NCI-H187 (cell line): ENCODE data around the gene TPSAB1.
"Not testable (repeated sequence)": the region's sequence is repeated elsewhere in the genome, so short reads cannot be mapped to it uniquely, and the experiment has no call there.

ENCODE experiments used
- DNase-seq, 2 experiments: peaks; one replicate each; lab custom pipeline; 2025; lab: John Stamatoyannopoulos, UW

The TPSAB1 gene

DNA sequence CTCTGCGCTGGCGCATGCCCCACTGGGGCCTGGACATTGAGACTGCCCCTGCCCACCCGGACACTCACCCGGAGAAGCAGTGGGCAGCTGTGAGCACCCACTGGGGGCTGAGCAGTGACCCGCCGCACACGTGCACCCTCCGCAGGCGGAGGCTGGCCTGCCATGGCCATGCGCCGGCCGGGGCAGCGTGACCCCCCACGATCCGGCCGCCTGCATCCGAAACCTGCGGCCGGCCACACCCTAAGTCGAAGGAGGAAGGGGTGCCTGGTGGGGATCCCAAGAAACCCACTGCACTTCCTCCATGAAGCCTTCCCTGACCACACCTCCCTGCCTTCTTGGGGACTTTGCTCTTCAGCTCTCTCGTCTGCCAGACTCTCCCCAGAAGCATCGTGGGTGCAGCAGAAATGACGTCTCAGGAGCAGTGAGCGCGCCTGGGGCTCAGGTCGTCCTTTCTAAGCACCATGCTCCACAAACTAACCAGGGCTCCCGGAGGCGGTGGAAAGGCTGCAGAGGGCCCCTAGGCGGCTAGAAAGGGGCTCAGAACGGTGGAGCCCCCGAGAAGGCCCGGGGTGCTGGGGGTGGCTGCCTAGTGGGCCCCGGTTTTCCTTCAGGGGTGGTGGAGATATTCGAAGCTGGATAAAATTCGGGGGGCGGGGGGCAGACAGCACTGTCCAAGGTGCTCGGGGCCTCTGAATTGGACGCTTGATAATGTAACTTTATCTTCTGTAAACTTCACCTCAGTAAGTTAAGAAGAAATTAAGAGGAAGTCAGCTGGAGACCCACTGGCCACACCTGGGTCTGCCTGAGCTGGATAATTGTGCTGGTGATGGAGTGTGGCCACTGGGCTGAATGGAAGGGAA, 16.9 kb upstream of the TPSAB1 start:
- no peak for DNase-seq

DNA sequence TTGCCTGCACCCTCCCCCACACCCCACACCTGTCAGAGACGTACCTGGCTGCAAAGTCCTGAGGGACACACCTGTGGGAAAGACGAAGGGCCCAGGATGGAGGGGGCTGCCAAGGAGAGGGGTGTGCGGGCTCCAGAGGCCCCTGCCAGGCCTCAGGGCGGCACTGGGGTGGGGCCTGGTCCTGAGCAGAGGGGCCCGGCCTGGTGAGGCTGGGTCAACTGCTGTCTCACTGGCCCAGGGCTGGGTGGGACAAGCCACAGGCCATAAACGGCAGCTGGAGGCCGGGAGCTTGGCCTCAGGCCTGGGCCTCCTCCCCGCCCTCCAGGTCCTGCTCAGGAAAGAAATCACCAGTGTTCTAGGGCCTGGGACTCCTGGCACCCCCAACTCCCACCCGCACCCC, 15.9 kb upstream of the TPSAB1 start:
- no peak for DNase-seq

DNA sequence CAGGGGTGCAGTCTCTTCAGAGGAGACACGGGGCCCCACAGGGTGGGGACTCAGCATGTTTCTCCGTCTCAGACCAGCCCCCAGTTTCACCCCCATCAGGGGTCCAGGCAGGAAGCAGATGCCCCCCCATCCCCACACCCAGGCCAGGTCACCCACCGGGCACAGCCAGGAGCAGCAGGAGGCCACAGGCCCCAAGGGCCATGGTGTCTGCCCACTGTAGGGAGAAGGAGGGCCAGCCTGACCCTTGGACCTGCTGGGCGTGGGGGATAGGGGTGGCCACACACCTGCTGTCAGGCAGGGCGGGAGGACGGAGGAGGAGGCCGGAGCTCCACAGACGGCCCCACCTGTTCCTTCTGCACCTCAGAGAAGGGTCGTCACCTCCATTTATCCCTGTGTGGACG, 15.5 kb upstream of the TPSAB1 start, which contains the start of gene TPSG1:
Gene TPSG1, minus strand, starts transcription at position 218 of the 401 bp plus-strand sequence. Its CDS starts 16 bp downstream, at position 202.
- no peak for DNase-seq

DNA sequence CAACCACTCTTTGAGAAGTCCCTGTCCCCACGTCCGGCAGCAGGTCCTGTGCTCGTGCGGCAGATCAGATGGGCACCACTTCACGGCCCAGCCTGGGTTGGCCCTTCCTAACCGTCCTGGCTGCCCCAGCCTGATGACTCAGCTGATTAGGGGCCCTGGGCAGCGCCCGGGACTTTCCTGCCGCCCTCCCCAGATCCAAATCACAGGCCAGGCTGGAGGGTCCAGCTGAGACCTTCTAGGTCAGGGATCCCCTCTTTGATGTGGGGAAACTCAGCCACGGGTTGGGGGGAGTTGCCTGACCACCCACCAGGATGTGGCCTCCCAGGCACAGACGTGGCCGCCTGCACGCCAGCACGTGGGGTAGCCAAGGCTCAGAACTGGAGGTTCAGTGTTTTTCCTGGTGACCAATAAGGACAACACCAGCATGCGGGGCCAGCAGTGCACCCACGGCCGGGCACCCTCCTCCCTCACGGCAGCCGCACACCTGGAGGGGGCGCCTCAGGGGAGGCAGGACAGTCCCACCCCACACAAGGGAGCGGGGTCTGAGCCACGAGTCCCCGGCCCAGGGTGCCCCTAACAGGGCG, 14.7 kb upstream of the TPSAB1 start:
- not testable (repeated sequence) for DNase-seq

DNA sequence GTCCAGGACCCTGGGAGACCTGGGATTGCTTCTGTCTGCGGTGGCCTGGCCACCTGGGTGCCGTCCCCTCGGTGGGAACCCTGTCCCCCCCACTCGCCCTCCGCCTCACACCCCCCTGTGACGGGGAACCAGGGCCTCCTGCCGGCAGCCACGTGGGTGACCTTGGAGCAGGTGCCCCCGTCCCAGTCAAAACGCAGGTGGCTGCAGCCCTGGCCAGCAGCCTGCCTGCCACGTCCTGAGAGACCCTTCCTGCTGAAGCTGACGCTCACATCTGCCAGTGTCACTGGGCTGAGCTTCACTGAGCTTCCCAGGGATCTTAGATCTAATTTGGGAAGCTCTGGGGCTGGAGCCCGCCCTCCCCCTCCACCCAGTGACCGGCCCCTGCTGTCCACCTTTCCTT, 13.8 kb upstream of the TPSAB1 start:
- not testable (repeated sequence) for DNase-seq

DNA sequence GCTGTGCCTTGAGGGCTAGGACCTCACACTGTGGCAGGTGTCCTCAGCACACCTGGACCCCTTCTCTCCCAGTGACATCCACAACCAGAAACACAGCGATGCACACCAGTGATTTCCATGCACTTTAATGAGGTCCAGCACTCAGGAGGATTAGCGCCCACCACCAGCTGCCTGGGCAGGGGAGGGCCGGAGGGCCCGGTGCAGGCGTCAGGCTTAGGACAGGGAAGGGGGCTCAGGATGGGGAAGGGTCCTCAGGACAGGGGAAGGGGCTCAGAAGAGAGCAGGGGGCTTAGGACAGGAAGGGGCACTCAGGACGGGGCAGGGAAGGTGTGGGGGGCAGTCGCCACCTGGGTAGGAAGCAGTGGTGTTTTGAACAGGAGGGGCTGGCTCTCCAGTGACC, 12.3 kb upstream of the TPSAB1 start:
- DNase-seq = not testable (repeated sequence)

DNA sequence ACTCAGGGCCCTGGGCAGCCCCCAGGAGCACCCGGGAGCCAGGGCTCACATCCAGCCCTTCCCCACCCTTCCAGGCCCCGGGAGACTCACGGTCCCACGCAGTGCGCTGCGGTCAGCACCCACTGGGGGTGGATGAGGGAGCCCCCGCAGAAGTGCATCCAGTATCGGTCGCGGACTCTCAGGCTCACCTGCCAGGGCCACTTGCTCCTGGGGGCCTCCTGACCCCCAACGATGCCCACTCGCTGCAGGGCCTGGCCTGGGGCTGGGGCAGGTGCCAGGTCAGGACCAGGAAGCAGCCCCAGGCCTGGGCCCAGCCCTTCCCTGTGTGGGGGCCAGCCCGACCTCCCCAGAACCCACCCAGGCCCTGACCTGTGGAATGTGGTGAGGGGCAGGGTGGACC, 11.0 kb upstream of the TPSAB1 start:
- DNase-seq = not testable (repeated sequence)

DNA sequence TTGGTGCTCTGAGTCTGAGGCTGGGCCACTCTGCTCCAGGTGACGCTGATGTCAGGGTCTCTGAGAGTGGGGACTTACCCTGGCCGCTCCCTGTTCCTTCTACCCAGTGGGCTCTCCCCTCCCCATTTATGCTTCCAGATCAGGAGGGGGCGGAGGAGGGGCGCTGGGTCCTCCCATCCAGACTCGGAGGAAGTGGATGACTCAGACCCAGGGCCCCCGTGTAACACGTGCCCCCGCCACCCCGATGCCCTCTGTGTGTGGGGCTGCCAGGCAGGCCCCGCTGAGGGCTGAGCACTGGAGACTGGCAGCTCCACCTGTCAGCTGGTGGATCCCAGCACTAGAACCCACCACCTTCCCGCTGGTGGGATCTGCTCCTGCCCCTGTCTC, 10.4 kb upstream of the TPSAB1 start, which contains the start of gene TPSB2:
Gene TPSB2, minus strand, starts transcription at position 101 of the 387 bp plus-strand sequence. CDS start 233 bp downstream, outside the sequence.
- DNase-seq = not testable (repeated sequence)

DNA sequence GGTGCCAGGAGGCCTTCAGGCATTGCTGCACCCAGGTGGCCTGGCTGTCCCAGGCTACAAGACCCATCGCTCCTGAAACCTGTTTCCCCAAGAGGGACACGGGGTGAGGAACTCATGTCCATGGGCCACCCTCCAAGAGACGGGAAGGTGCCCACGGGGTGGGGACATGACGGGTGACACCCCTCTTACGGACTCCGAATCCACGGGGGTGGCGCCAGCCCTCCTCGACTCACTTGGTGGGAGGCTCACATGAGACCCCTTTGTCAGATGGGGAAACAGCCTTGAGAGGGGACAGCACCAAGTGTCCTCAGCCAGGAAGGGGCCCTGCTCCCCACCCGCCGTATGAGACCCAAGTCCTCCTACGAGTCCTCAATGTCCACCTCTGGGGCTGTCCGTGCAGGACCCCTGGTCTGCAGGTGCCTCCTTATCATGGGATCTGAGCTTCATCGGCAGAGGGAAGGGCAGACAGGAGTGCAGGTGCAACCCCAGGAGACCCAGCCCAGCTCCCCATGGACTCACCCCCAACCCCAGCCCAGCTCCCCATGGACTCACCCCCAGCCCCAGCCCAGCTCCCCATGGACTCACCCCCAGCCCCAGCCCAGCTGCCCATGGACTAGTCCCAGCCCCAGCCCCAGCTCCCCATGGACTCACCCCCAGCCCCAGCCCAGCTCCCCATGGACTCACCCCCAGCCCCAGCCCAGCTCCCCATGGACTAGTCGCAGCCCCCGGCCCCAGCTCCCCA, 9.9 kb upstream of the TPSAB1 start:
- not testable (repeated sequence) for DNase-seq

DNA sequence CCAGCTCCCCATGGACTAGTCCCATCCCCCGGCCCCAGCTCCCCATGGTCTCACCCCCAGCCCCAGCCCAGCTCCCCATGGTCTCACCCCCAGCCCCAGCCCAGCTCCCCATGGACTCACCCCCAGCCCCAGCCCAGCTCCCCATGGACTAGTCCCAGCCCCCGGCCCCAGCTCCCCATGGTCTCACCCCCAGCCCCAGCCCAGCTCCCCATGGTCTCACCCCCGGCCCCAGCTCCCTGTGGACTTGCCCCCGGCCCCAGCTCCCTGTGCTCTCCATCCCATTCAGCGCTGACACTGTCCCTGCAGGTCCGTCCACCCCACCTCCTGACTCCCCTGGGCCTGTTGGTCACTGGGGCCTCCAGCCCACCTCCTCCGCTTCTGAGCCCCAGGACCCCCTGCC, 9.2 kb upstream of the TPSAB1 start:
- not testable (repeated sequence) for DNase-seq

DNA sequence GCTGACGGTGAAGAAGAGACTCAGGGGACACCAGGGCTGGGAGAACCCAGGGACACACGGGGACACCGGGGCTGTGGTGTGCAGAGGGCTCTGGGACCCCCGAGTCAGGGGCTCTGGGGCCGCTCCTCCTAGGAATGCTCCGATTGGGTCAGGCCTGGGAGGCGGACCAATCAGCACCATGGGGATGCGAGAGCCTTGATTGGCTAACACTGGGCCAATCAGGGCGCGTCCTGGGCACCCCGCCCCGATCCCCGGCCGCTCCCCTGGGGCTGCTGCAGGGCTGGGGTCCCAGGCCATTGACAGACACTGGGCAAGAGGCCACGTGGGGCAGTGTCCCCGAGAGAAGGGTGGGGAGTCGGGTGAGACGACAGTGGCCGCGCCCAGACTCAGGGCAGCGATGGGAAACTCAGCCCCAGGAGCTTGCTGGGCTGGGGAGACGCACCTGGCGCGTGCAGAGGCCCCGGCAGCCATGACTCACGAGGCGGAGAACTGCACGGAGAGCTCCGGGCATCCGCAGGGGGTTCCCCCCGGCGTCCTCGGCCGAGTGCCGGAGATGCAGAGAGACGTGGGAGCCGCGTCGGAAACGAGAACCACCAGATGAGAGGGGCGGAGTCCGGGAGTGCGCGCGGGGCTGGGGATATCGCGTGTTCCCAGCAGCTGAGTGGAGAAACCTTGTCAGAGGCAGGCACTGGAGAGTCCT, 8.3 kb upstream of the TPSAB1 start:
- DNase-seq = not testable (repeated sequence)

DNA sequence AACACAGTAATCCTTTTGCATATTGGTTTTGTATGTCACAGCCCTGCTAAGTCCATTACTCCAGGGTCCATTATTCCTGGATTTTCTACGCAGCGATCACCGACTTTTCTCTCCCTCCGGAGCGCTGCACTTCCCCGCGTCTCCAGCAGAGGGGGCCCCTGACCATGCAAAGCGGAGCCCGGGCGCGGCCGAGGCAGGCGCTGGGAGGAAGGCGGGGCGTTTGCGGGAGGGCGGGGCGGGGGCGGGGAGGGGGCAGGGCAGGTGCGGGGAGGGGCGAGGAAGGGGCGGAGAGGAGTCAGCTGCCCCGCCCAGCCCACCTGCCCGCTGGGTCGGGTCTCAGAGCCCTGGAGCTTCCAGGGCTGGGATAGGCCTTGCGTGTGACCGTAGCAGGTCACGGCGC, 3.8 kb upstream of the TPSAB1 start:
- not testable (repeated sequence) for DNase-seq

DNA sequence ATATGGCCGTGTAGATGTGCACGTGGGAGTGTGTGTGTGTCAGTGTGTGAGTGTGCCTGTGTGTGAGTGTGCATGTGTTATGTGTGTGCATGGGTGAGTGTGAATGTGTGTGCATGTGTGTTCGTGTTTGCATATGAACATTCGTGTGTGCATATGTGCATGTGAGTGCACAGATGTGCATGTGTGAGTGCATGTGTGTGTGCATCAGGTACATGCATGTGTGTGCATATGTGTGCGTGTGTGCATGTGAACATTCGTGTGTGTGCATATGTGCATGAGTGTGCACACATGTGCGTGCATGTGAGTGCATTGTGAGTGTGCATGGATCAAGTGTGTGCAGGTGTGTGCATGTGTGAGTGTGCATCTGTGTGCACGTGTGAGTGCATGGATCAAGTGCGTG, 2.5 kb upstream of the TPSAB1 start:
- DNase-seq = no peak

DNA sequence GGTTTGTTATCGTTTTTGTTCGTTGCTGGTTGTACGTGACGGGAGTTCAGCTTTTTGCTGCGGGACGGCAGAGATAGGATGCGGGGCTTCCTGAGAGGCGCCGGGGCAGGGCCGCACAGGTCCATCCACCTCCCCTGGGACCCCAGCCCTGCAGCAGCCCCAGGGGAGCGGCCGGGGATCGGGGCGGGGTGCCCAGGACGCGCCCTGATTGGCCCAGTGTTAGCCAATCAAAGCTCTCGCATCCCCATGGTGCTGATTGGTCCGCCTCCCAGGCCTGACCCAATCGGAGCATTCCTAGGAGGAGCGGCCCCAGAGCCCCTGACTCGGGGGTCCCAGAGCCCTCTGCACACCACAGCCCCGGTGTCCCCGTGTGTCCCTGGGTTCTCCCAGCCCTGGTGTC, 1.6 kb upstream of the TPSAB1 start:
- DNase-seq = not testable (repeated sequence)

DNA sequence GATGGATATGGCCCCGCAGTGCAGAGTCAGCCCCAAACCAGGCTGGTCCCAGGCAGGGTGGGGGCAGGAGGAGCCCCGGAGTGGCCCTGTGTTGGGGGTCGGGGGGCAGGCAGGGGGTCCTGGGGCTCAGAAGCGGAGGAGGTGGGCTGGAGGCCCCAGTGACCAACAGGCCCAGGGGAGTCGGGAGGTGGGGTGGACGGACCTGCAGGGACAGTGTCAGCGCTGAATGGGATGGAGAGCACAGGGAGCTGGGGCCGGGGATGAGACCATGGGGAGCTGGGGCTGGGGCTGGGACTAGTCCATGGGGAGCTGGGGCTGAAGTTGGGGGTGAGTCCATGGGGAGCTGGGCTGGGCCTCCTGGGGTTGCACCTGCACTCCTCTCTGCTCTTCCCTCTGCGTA, 930 bp upstream of the TPSAB1 start:
- not testable (repeated sequence) for DNase-seq

DNA sequence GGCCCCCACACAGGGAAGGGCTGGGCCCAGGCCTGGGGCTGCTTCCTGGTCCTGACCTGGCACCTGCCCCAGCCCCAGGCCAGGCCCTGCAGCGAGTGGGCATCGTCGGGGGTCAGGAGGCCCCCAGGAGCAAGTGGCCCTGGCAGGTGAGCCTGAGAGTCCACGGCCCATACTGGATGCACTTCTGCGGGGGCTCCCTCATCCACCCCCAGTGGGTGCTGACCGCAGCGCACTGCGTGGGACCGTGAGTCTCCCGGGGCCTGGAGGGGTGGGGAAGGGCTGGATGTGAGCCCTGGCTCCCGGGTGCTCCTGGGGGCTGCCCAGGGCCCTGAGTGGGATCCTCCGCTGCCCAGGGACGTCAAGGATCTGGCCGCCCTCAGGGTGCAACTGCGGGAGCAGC, 576 bp downstream of the TPSAB1 start:
- not testable (repeated sequence) for DNase-seq

DNA sequence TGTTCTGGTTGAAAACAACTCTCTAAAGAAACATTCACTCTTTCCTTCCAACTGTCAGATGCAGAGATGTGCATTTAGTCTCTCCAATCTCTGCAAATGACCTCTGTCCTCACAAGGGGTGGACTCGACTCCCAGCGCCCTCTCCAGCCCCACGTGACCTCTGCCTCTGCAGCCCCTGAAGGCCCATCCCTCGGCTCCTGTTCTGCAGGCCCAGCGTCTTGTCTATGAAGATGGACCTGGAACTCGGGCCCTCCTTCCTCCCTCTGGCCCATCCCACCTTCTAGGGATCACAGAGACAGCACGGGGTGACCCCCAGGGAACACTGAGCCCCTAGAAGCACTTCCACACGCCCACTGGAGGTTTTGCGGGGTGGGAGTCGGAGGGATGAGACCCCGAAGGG, 2.9 kb downstream of the TPSAB1 start:
- DNase-seq = not testable (repeated sequence)

DNA sequence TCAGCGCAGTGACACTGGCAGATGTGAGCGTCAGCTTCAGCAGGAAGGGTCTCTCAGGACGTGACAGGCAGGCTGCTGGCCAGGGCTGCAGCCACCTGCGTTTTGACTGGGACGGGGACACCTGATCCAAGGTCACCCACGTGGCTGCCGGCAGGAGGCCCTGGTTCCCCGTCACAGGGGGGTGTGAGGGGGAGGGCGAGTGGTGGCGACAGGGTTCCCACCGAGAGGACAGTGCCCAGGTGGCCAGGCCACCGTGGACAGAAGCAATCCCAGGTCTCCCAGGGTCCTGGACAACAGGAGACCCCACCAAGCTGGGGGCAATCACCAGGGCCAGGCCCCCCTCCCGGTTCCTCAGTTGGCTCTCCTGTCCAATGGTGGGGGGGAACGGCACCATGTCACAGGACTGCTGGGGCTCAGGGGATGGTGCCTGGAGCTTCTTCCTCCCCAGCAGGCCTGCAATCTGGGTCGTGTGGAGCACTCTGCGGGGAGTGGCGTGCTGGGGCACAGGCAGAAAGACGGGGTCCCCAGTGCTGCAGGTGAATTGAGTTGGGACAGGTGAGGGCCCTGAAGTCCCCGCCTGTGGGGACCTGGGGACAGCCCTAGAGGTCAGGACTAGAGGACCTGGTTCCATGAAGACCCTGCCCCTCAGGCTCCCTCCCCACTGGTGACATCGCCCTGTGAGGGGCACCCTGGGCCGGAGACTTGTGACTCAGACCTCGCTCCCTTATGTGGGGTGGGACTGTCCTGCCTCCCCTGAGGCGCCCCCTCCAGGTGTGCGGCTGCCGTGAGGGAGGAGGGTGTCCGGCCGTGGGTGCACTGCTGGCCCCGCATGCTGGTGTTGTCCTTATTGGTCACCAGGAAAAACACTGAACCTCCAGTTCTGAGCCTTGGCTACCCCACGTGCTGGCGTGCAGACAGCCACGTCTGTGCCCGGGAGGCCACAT, 3.7 kb downstream of the TPSAB1 start:
- DNase-seq = not testable (repeated sequence)

DNA sequence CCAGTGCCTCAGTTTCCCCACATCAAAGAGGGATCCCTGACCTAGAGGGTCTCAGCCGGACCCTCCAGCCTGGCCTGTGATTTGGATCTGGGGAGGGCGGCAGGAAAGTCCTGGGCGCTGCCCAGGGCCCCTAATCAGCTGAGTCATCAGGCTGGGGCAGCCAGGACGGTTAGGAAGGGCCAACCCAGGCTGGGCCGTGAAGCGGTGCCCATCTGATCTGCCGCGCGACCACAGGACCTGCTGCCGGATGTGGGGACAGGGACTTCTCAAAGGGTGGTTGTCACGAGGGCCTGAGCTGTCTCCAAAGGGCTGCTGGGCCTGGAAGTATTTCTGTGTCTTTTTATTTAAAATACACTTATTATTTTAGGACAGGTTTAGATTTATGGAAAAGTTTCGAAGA, 4.4 kb downstream of the TPSAB1 start:
- DNase-seq = no peak

DNA sequence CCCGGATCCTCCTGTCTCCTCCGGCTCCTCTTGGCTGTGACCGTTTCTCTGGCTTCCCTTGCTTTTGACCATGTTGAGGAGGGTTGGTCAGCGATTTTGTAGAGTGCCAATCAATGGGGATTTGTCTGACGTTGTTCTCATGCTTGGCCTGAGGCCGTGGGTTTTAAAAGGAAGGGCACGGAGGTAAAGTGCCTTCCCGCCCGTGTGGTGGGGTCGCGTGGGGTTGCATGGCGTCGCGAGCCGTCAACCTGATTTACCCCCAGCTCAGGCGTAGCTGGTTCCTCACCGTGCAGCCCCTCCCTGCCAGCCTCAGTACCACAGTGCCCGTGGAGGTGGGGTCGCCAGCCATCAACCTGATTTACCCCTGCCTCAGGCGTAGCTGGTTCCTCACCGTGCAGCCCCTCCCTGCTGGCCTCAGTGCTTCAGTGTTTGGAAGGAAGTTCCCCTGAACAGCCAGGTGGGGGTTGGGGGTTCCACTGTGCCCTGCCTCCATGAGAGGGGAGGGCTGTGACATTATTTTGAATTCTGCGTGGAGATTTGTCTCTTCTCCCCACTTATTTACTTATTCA, 5.0 kb downstream of the TPSAB1 start:
- no peak for DNase-seq
